HL-60 (cell line): ENCODE data around the gene ASTN2.

ENCODE experiments used
- DNase-seq, 2 experiments: peaks; one replicate each; pipeline ENCODE4 v3.0.0-alpha.2; 2010 to 2020; ENCODE audit warnings: low read depth in 1 of 2, low spot score in 1 of 2
- H3K27ac ChIP-seq: fragments of 250-450 bp; sonication (Bioruptor Pico); replicated peaks from 2 replicates; pipeline ENCODE4 v1.5.1; 2020; ENCODE audit warnings: mild to moderate bottlenecking, moderate library complexity
- H3K27me3 ChIP-seq: fragments of 250-450 bp; sonication (Bioruptor Pico); 2 replicates; pipeline ENCODE4 v1.5.1; 2021; ENCODE audit warnings: mild to moderate bottlenecking, moderate library complexity; ENCODE audit not compliant: insufficient read depth, poor library complexity, severe bottlenecking
- H3K4me3 ChIP-seq: replicated peaks from 2 replicates; pipeline ENCODE4 v1.5.1; 2011; ENCODE audit warnings: mild to moderate bottlenecking, control low read depth, low read length; ENCODE audit not compliant: insufficient read depth
- GABPA ChIP-seq: IDR thresholded peaks from 2 replicates; pipeline ENCODE4 v1.6.1; 2012; ENCODE audit warnings: low read depth
- POLR2AphosphoS5 ChIP-seq: IDR thresholded peaks from 2 replicates; pipeline ENCODE4 v1.6.1; 2012; ENCODE audit warnings: low read depth
- SPI1 ChIP-seq: IDR thresholded peaks from 2 replicates; pipeline ENCODE4 v1.6.1; 2012; ENCODE audit warnings: low read depth, mild to moderate bottlenecking, borderline replicate concordance
- TF ChIP-seq, protein P1 (sequence below): IDR thresholded peaks from one replicate; pipeline ENCODE4 v1.5.1; 2011; ENCODE audit warnings: low read length, control low read depth, inconsistent platforms; ENCODE audit not compliant: insufficient read depth
- TF ChIP-seq, protein P2 (sequence below): IDR thresholded peaks from 2 replicates; pipeline ENCODE4 v1.6.1; 2012; ENCODE audit warnings: low read depth; ENCODE audit not compliant: insufficient replicate concordance

The ASTN2 gene

DNA sequence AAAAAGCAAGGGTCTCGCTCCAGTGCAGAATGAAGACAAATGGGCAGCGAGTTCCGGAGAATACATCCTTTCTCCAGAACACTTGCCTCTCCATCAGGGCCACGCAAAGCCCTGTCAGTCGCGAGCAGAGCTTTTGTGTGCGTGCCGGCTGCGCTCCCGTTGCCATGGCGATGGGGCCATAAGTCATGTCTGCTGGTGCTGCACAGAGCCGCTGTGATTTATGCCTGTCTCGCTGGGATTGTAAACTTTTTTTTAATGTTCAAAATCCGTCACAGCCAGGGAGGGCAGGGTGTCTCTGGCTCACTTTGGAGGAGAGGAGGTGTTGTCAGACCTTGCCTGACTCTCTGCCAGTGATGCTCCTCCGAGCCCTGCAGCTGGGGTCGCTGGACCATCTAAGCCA is 455.0 kb downstream of the ASTN2 start:
- TF ChIP-seq, protein P1, sequence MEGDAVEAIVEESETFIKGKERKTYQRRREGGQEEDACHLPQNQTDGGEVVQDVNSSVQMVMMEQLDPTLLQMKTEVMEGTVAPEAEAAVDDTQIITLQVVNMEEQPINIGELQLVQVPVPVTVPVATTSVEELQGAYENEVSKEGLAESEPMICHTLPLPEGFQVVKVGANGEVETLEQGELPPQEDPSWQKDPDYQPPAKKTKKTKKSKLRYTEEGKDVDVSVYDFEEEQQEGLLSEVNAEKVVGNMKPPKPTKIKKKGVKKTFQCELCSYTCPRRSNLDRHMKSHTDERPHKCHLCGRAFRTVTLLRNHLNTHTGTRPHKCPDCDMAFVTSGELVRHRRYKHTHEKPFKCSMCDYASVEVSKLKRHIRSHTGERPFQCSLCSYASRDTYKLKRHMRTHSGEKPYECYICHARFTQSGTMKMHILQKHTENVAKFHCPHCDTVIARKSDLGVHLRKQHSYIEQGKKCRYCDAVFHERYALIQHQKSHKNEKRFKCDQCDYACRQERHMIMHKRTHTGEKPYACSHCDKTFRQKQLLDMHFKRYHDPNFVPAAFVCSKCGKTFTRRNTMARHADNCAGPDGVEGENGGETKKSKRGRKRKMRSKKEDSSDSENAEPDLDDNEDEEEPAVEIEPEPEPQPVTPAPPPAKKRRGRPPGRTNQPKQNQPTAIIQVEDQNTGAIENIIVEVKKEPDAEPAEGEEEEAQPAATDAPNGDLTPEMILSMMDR: no peak
- TF ChIP-seq GABPA (no peak), SPI1 (no peak), POLR2AphosphoS5 (no peak)
- TF ChIP-seq, protein P2, sequence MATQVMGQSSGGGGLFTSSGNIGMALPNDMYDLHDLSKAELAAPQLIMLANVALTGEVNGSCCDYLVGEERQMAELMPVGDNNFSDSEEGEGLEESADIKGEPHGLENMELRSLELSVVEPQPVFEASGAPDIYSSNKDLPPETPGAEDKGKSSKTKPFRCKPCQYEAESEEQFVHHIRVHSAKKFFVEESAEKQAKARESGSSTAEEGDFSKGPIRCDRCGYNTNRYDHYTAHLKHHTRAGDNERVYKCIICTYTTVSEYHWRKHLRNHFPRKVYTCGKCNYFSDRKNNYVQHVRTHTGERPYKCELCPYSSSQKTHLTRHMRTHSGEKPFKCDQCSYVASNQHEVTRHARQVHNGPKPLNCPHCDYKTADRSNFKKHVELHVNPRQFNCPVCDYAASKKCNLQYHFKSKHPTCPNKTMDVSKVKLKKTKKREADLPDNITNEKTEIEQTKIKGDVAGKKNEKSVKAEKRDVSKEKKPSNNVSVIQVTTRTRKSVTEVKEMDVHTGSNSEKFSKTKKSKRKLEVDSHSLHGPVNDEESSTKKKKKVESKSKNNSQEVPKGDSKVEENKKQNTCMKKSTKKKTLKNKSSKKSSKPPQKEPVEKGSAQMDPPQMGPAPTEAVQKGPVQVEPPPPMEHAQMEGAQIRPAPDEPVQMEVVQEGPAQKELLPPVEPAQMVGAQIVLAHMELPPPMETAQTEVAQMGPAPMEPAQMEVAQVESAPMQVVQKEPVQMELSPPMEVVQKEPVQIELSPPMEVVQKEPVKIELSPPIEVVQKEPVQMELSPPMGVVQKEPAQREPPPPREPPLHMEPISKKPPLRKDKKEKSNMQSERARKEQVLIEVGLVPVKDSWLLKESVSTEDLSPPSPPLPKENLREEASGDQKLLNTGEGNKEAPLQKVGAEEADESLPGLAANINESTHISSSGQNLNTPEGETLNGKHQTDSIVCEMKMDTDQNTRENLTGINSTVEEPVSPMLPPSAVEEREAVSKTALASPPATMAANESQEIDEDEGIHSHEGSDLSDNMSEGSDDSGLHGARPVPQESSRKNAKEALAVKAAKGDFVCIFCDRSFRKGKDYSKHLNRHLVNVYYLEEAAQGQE: no peak
- DNase-seq: no peak
- no peaks in the 10 kb centered on the region for H3K27me3 ChIP-seq
- H3K4me3 ChIP-seq: no peak overlapping the region
- no peak overlapping the region for H3K27ac ChIP-seq

DNA sequence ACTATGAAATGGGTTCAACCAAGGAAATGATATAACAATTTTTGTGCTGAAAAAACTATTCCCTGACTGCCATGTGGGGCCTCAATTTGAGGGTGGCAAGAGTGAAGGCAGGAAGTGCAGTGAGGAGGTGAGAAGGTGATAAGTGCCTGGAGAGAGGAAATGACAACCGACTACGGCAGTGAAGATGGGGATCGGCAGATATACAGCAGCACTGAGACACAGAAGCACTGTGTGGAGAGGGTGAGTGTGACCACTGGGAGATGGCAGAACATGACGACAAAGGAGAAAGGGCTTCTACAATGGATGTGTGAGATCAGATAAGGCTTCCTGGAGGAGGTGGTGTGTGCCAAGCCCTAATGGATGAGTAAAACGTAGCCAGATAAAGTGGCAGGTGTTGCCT is 456.0 kb downstream of the ASTN2 start:
- H3K4me3 ChIP-seq: no peak overlapping the region
- TF ChIP-seq SPI1 (no peak), GABPA (no peak), POLR2AphosphoS5 (no peak)
- TF ChIP-seq, protein P2: no peak
- TF ChIP-seq, protein P1: no peak

DNA sequence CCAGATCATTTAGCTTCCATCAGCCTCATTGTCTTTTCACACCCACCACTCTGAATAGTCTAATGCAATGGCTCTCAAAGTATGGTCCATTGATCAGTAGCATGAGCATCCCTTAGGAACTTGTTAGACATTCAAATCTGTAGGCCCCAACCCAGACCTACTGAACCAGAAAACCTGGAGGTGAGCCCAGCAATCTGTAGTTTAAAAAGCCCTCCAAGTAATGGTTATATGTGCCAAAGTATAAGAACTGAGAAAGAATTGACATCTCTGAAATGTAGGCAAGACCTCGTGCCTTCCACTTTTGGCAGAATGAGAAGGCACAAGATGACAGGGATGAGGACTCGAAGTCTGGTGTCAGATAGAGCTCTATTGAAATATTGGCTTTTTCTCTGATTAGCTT is 460.1 kb downstream of the ASTN2 start:
- TF ChIP-seq SPI1: no peak
- no peak for DNase-seq

More for the DNA sequence above, 456.0 kb downstream of the ASTN2 start:
- no peaks in the 10 kb centered on the region for H3K27me3 ChIP-seq
- no peak for DNase-seq
- no peak overlapping the region for H3K27ac ChIP-seq

DNA sequence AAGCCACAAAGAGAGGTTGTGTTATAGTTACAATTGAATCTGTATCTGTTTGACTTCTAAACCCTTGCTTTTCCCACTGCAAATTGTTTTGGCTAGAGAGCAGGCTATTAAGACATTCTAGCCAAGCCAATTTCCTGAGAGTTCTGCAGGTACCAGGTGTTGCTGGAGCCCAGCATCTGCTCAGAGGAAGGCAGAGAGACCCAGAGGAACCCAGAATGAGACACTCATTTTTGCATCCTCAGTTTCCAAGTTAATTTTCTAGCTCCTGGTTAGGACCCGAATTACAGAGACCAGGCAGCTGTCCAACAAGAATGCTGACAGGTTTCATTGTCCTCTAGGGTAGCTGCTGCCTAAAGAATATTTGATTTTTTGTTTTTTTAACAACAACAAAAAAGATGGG is 461.6 kb downstream of the ASTN2 start:
- Histone ChIP-seq H3K27ac (no peak overlapping the region), H3K27me3 (no peaks in the 10 kb centered on the region), H3K4me3 (no peak overlapping the region)
- no peak for DNase-seq
- TF ChIP-seq POLR2AphosphoS5 (no peak), GABPA (no peak), SPI1 (no peak)
- TF ChIP-seq, protein P2: no peak
- TF ChIP-seq, protein P1: no peak

More for the DNA sequence above, 460.1 kb downstream of the ASTN2 start:
- Histone ChIP-seq H3K27ac (no peak overlapping the region), H3K27me3 (no peaks in the 10 kb centered on the region), H3K4me3 (no peak overlapping the region)
